Sigmoid colon (tissue), 4 donors: ENCODE data around the gene DDX25.

Source experiments
- CTCF ChIP-seq, 4 experiments: fragments of 450-650 bp in 3 of 4; fragments of 200-600 bp in 1 of 4; IDR thresholded peaks; one replicate each; pipeline ENCODE4 v1.5.1; 2016 to 2019; ENCODE audit warnings: antibody characterized with exemption in 4 of 4, mild to moderate bottlenecking in 3 of 4, moderate library complexity in 2 of 4
- EP300 ChIP-seq, 4 donors: sonication (generic); formaldehyde crosslinking; IDR thresholded peaks; one replicate each; pipeline ENCODE4 v1.6.1; 2017; ENCODE audit warnings: antibody characterized with exemption in 4 of 4
- POLR2A ChIP-seq, 2 donors: fragments of 450-650 bp; IDR thresholded peaks; one replicate each; pipeline ENCODE4 v1.6.1; 2016; ENCODE audit warnings: antibody characterized with exemption in 2 of 2, mild to moderate bottlenecking in 2 of 2, moderate library complexity in 2 of 2

- TF ChIP-seq CTCF (IDR thresholded peaks at IDR 0.05) (no peak), EP300 (IDR thresholded peaks at IDR 0.05) (no peak), POLR2A (IDR thresholded peaks at IDR 0.05) (no peak)
These were observed 64.0 kb downstream of the DDX25 start for GRCh38 chr11:125968354-125968753.
